Fibroblast of villous mesenchyme (primary cell): Measurements from ENCODE around the gene MIGA1. TPM values are rescaled to one million over a fixed set of nuclear protein-coding genes. Genes with fewer than 3 reads are reported as not detected.

Experiments used
- DNase-seq: peaks from one replicate; pipeline ENCODE4 v3.0.0-alpha.2; 2010; ENCODE audit warnings: low read depth
- H3K4me3 ChIP-seq: 2 replicates; pipeline ENCODE4 v1.5.1; 2011; ENCODE audit warnings: low read depth, mild to moderate bottlenecking, low read length
- total RNA-seq: library from RNA; depleted of rRNA; stranded (reverse); fragments of >200 nt; gene quantifications from 2 replicates; pipeline ENCODE4 v1.2.3, GENCODE V29; 2012
- TF ChIP-seq, protein P1 (sequence below): IDR thresholded peaks from 2 replicates; pipeline ENCODE4 v1.5.1; 2012; ENCODE audit warnings: low read depth, mild to moderate bottlenecking, low read length; ENCODE audit not compliant: insufficient read depth

The MIGA1 gene
- total RNA-seq, 1 donor = 16.8 TPM

DNA sequence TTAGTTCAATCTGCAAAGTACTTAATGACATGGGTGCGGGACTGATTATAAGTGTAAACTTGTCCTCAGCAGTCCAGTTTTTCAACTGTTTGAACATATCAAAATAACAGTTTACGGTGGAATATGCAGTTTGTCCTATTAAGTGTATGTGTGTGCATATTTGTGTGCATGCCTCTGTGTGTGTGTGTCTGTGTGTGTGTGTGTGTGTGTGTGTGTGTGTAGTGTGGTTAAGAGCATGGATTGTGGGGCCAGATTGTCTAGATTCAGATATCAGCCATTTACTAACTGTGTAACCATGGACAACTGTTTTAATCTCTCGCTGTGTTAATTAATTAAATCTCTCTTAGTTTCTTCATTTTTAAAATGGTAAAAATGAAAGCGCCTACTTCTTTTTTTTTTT is 148.0 kb downstream of the MIGA1 start:
- DNase-seq = no peak
- TF ChIP-seq, protein P1, sequence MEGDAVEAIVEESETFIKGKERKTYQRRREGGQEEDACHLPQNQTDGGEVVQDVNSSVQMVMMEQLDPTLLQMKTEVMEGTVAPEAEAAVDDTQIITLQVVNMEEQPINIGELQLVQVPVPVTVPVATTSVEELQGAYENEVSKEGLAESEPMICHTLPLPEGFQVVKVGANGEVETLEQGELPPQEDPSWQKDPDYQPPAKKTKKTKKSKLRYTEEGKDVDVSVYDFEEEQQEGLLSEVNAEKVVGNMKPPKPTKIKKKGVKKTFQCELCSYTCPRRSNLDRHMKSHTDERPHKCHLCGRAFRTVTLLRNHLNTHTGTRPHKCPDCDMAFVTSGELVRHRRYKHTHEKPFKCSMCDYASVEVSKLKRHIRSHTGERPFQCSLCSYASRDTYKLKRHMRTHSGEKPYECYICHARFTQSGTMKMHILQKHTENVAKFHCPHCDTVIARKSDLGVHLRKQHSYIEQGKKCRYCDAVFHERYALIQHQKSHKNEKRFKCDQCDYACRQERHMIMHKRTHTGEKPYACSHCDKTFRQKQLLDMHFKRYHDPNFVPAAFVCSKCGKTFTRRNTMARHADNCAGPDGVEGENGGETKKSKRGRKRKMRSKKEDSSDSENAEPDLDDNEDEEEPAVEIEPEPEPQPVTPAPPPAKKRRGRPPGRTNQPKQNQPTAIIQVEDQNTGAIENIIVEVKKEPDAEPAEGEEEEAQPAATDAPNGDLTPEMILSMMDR = no peak
- H3K4me3 ChIP-seq = no peak overlapping the region

Other genes starting within 250 kb of the MIGA1 start
- gene ZZZ3, start 97.0 kb upstream of the MIGA1 start, total RNA-seq = 63.8 and 94.6 TPM in 2 replicates
- gene USP33, start 19.8 kb upstream of the MIGA1 start, total RNA-seq = 79.2 and 120 TPM in 2 replicates
- gene NEXN, start 109.0 kb downstream of the MIGA1 start, total RNA-seq = 16.8 and 19.3 TPM in 2 replicates
- 87.0 and 125 TPM in 2 replicates for gene FUBP1, start 199.4 kb downstream of the MIGA1 start, total RNA-seq
- 35.4 and 57.0 TPM in 2 replicates for gene DNAJB4, start 225.3 kb downstream of the MIGA1 start, total RNA-seq